Left lobe of liver (tissue), 2 donors: ENCODE measurements around the gene STK36. TPM values are rescaled to one million over a fixed set of nuclear protein-coding genes. Genes with fewer than 3 reads are reported as not detected.

Source experiments
- ATAC-seq: fragments of 200-7000 bp; cut with Tn5 transposase; one replicate; pipeline ENCODE4 v1.9.1; 2020; ENCODE audit warnings: mild to moderate bottlenecking, moderate library complexity
- DNase-seq: peaks from one replicate; pipeline ENCODE4 v3.0.0-alpha.2; 2020; ENCODE audit warnings: low spot score
- total RNA-seq: library from RNA; stranded (reverse); gene quantifications from one replicate; pipeline ENCODE4 v1.2.1, GENCODE V29; 2021
- donor health status: DM: no; HTN: no; CAD: no; lungs with moderate emphysema.
- donor health status: DM: no; HTN: yes; CAD: no.

The STK36 gene
- total RNA-seq, 1 donor from 2014 or later: 16.0 TPM

DNA sequence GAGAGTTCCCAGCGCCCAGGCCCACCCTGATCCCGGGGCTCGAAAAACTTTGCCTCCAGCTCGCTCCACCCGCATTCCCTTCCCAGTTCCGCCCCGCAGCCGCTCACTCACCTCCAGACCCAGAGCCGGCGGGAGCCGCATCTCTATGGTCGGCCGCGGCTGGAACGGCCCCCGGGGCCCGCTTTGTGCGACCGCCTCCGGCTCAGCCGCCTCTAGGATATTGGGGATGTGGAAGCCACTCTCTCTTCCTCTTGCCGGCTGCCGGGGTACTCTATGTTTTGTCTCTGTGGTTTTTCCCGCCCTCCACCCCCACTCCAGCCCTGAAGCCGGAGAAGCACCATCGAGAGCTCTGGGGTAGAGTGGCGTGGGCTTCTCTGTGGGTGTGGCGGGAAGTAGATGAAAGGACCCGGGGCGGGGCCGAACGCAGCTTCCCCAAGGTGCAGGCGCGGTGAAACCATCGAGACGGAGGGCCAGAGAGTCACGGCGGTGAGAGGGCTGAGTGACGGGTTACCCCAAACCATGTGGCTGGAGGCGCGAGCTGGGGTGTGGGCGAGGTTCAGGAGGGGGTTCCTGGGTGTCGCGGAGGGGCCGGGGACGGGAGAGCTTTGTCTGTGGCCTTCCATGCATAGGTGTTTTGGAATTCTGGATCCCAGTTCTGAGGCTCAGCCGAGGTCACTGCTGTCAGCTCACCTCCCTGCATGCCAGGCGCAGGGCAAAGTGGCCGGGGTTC, 12.5 kb upstream of the STK36 start, which contains the start of the genes BCS1L and ZNF142:
Gene BCS1L (plus strand): TSS at position 426 of the 730 bp plus-strand sequence. CDS start 1,305 bp downstream, outside the sequence.
Gene ZNF142 (minus strand): TSS at position 366 of the 730 bp plus-strand sequence. CDS start 3,194 bp downstream, outside the sequence.
- DNase-seq (peak; percentile 94), ATAC-seq (peak; percentile 98)

- DNase-seq (no peak), ATAC-seq (no peak)
Measured at GRCh38 chr2:218659988-218660358, 11.9 kb upstream of the STK36 start.

GRCh38 chr2:218662377-218662776, 9.5 kb upstream of the STK36 start:
- no peak for DNase-seq
- ATAC-seq: no peak

- ATAC-seq: no peak
- no peak for DNase-seq
Measured at GRCh38 chr2:218662827-218663226, 9.1 kb upstream of the STK36 start.

DNA sequence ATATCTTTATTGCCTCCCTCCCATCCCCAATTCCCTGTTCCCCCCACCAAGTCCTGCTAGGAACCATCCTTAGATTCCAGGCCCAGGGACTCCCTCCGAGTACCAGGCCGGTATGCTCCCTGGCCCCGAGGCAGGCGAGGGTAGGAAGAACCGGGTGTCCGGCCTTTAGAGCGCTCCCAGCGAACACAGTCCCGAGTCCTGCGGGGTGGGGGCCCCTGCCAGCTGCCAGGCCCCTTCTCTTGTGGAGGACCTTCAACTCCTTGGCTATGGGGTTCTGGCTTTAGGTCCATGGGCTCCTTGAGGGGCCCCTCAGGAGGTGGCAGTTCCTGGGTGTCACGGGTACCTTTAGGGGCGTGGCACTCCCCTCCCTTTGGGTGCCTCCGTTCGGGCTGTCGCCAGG, 8.0 kb upstream of the STK36 start:
- DNase-seq: no peak
- ATAC-seq: no peak

GRCh38 chr2:218664653-218665052, 7.2 kb upstream of the STK36 start:
- ATAC-seq (no peak), DNase-seq (no peak)

GRCh38 chr2:218671097-218671653, 711 bp upstream of the STK36 start:
- ATAC-seq (no peak), DNase-seq (no peak)

- peak; percentile 31 for ATAC-seq
- DNase-seq: no peak
Measured at GRCh38 chr2:218679119-218679518, 7.2 kb downstream of the STK36 start.

- DNase-seq: no peak
- ATAC-seq: no peak
Measured at GRCh38 chr2:218680061-218680460, 8.2 kb downstream of the STK36 start.

DNA sequence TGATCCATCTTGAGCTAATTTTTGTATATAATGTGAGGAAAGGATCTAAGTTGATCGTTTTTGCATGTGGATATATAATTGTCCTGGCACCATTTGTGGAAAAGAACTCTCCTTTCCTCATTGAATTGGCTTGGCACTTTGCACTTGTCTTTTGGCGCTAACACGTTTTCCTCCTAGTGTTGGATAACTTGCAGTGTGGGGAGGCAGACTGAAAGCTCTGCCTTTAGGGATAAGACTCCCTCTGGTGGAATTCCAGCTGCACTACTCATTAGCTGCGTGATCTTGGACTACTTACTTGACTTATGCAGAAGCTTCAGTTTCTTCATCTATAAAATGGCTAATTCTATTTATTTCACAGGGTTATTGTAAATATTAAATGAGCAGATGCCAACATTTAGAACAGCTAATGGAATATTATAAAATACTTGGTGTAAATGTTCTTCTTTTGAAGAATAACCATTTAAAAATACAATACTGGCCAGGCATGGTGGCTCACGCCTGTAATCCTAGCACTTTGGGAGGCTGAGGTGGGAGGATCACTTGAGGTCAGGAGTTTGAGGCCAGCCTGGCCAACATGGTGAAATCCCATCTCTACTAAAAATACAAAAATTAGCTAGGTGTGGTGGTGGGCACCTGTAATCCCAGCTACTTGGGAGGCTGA, 15.6 kb downstream of the STK36 start:
- DNase-seq (peak; percentile 57), ATAC-seq (peak; percentile 100)

DNA sequence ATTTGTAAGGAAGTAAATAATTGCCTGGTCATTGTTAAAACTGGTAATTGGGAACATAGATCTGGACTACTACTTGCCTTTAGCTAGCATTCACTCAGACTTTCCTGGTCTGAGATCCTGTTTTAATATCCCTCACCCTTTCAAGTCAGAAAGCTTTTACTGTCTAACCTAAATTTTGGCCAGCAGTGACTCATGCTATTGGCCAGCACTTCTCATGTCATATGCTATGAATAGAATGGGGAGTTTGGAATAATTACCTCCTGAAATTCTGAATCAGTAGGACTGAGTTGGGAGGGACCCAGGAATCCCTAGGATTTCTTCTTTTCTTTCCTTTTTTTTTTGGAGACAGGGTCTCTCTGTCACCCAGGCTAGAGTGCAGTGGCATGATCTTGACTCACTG, 19.3 kb downstream of the STK36 start:
- no peak for DNase-seq
- ATAC-seq: no peak

GRCh38 chr2:218694405-218695145, 22.7 kb downstream of the STK36 start:
- no peak for ATAC-seq
- DNase-seq: no peak

DNA sequence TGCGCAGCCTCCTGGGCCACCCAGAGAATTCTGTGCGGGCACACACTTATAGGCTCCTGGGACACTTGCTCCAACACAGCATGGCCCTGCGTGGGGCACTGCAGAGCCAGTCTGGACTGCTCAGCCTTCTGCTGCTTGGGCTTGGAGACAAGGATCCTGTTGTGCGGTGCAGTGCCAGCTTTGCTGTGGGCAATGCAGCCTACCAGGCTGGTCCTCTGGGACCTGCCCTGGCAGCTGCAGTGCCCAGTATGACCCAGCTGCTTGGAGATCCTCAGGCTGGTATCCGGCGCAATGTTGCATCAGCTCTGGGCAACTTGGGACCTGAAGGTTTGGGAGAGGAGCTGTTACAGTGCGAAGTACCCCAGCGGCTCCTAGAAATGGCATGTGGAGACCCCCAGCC, 27.0 kb downstream of the STK36 start:
- no peak for ATAC-seq
- DNase-seq: no peak

- no peak for DNase-seq
- ATAC-seq: no peak
Measured at GRCh38 chr2:218701806-218702205, 29.9 kb downstream of the STK36 start.

DNA sequence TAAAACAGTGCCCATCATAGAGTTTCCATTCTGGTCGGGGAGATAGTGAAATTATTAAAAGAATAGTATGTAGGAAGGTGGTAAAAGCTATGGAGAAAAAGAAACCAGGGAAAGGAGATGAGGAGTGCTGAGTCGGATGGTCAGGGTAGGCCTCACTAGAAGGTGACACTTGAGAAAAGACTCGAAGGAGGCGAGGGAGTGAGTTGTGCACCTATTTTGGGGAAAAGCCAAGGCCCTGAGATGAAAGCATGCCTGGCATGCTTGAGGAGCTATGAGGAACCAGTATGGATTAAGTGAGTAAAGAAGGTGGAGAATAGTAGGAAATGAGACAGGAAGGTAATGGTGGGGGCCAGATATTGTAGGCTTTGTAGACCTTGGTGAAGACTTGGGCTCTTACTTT, 31.5 kb downstream of the STK36 start:
- no peak for DNase-seq
- no peak for ATAC-seq

GRCh38 chr2:218708086-218708485, 36.2 kb downstream of the STK36 start:
- DNase-seq (no peak), ATAC-seq (no peak)

- ATAC-seq (no peak), DNase-seq (no peak)
Measured at GRCh38 chr2:218709908-218710307, 38.0 kb downstream of the STK36 start.

- DNase-seq: no peak
- no peak for ATAC-seq
Measured at GRCh38 chr2:218710334-218710686, 38.4 kb downstream of the STK36 start.

- DNase-seq (peak; percentile 98), ATAC-seq (peak; percentile 98)
Measured at GRCh38 chr2:218710687-218711549, 39.0 kb downstream of the STK36 start, which contains the start of gene TTLL4. TSS of gene TTLL4 (plus strand) at chr2:218710835. CDS start at chr2:218737677, 26,842 bp downstream.

DNA sequence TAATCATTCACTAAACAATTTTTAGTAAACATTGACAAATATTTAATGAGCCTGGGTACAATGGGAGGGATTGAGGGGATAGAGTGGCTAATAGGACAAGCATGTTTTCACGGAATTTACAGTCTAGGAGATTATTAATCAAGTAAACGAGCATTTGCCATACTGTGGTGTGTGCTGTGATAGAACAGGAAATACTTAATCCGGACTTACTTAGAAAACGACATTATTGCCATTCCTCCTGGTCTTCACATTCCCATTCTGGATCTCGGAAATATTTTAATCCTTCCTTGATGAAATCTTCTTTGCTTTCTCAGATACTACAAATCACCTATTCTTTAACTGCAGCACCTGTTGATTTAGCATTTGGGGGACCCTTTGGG, 39.7 kb downstream of the STK36 start:
- DNase-seq (no peak), ATAC-seq (no peak)
